Neutrophil (primary cell): ENCODE measurements around the gene TRMT6.

Source experiments
- H3K27ac ChIP-seq: fragments of 200-600 bp; sonication (generic); 2 replicates; pipeline ENCODE4 v1.5.1; 2016; ENCODE audit warnings: mild to moderate bottlenecking, moderate library complexity
- H3K27me3 ChIP-seq: fragments of 200-600 bp; sonication (generic); 2 replicates; pipeline ENCODE4 v1.6.0; 2016; ENCODE audit warnings: mild to moderate bottlenecking
- H3K36me3 ChIP-seq: fragments of 200-600 bp; sonication (generic); 2 replicates; pipeline ENCODE4 v1.5.1; 2017
- H3K4me1 ChIP-seq, 2 experiments: fragments of 200-600 bp in 1 of 2; sonication (generic) in 1 of 2; 1 replicate in 1 of 2; 2 replicates in 1 of 2; pipeline versions ENCODE4 v1.5.1 to v1.6.1; 2013 to 2016; ENCODE audit warnings: low read depth in 1 of 2, low read length in 1 of 2, mild to moderate bottlenecking in 1 of 2, moderate library complexity in 1 of 2; ENCODE audit not compliant: control insufficient read depth in 1 of 2, insufficient read depth in 1 of 2
- H3K4me3 ChIP-seq, 2 experiments: fragments of 200-600 bp in 1 of 2; sonication (generic) in 1 of 2; 1 replicate in 1 of 2; 2 replicates in 1 of 2; pipeline ENCODE4 v1.5.1; 2013 to 2016; ENCODE audit warnings: low read depth in 1 of 2, low read length in 1 of 2, mild to moderate bottlenecking in 1 of 2, moderate library complexity in 1 of 2
- H3K9me3 ChIP-seq: fragments of 200-600 bp; sonication (generic); 2 replicates; pipeline ENCODE4 v1.5.1; 2016
- CTCF ChIP-seq: fragments of 200-600 bp; sonication (generic); IDR thresholded peaks from 2 replicates; pipeline ENCODE4 v1.5.1; 2016; ENCODE audit warnings: antibody characterized with exemption

TRMT6 gene

GRCh38 chr20:5989539-5989938 is 39.2 kb upstream of the TRMT6 start:
- Histone ChIP-seq H3K36me3 (peaks cover 13% of the 10 kb centered on the region), H3K27ac (no peak overlapping the region), H3K4me3 (no peak overlapping the region), H3K9me3 (no peaks in the 10 kb centered on the region), H3K4me1 (no peaks in the 10 kb centered on the region), H3K27me3 (no peaks in the 10 kb centered on the region)
- TF ChIP-seq CTCF: no peak

- Histone ChIP-seq H3K9me3 (no peaks in the 10 kb centered on the region), H3K27me3 (no peaks in the 10 kb centered on the region), H3K4me1 (no peaks in the 10 kb centered on the region), H3K36me3 (peaks cover 25% of the 10 kb centered on the region), H3K27ac (no peak overlapping the region), H3K4me3 (no peak overlapping the region)
- no peak for TF ChIP-seq CTCF
Measured at GRCh38 chr20:5987383-5987782, 37.0 kb upstream of the TRMT6 start.

GRCh38 chr20:5980720-5981538 is 30.6 kb upstream of the TRMT6 start:
- Histone ChIP-seq H3K4me3 (no peak overlapping the region), H3K4me1 (no peaks in the 10 kb centered on the region), H3K36me3 (peaks cover 18% of the 10 kb centered on the region), H3K9me3 (no peaks in the 10 kb centered on the region), H3K27me3 (no peaks in the 10 kb centered on the region), H3K27ac (no peak overlapping the region)
- TF ChIP-seq CTCF: no peak

- no peak overlapping the region for H3K4me3 ChIP-seq
- no peak overlapping the region for H3K27ac ChIP-seq
- peaks cover 2 to 5% of the 10 kb centered on the region in 2 experiments for H3K4me1 ChIP-seq
- peaks cover 12% of the 10 kb centered on the region for H3K36me3 ChIP-seq
- H3K27me3 ChIP-seq: no peaks in the 10 kb centered on the region
- TF ChIP-seq CTCF: no peak
- no peaks in the 10 kb centered on the region for H3K9me3 ChIP-seq
Measured at GRCh38 chr20:5979801-5980200, 29.5 kb upstream of the TRMT6 start.

- Histone ChIP-seq H3K36me3 (peaks cover 4% of the 10 kb centered on the region), H3K9me3 (no peaks in the 10 kb centered on the region), H3K4me1 (peaks cover 21 to 23% of the 10 kb centered on the region in 2 experiments), H3K27ac (no peak overlapping the region), H3K27me3 (no peaks in the 10 kb centered on the region), H3K4me3 (no peak overlapping the region)
- TF ChIP-seq CTCF: no peak
Measured at GRCh38 chr20:5977975-5978374, 27.6 kb upstream of the TRMT6 start.
